HG03354 (cell line): ENCODE data around the gene RALGPS2.
A peak's percentile ranks its signal among the peaks of the same experiment; 100 is the strongest.

Experiments used
- ATAC-seq: cut with Tn5 transposase; IDR thresholded peaks from one replicate; pipeline ENCODE4 v1.9.1; 2021; ENCODE audit warnings: mild to moderate bottlenecking; ENCODE audit not compliant: unreplicated experiment, poor library complexity, severe bottlenecking

The RALGPS2 gene

DNA sequence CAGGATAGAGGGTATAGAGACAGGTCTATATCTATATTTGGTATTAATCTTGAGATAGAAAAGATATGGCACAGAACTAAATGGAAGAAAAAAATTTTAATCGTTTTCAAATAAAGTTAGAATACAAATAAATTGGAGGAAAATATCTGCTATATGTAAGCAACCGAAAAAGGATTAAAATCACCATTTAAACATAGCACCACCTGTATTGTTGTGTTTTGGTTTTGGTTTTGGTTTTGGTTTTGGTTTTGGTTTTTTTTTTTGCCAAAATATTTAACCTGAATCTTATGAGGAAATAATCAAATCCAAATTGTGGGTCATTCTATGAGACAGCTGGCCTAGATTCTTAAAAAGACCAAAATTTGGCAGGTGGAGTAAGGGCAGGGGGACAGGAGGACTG is 174.4 kb downstream of the RALGPS2 start:
- no peak for ATAC-seq

DNA sequence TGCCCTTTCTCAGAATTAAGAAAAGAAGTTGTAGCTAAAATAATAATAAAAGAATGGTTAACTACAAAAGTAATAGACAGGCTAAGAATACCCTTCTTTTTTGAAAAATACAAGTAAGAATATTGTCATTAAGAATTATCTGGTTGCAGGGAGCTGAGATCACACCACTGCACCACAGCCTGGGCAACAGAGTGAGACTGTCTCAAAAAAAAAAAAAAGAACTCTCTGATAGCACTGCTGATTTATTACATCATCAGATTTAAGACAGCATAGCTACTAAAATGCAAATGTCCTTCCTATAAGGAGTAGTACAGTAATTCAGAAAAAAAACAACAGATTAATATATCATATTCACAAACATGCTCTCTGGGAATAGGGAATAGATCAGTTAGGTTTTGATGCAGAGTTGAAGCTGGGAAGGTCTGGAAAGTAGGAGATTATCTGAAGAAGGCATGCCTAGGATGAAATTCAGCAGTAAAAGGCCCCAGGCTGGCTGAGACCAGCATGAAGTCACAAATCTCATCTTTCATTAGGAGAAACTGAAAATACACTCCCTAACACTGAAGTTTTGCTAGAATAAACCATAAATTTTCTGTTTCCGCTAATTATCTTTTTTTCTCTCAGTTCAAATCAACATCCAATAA is 176.6 kb downstream of the RALGPS2 start:
- no peak for ATAC-seq

DNA sequence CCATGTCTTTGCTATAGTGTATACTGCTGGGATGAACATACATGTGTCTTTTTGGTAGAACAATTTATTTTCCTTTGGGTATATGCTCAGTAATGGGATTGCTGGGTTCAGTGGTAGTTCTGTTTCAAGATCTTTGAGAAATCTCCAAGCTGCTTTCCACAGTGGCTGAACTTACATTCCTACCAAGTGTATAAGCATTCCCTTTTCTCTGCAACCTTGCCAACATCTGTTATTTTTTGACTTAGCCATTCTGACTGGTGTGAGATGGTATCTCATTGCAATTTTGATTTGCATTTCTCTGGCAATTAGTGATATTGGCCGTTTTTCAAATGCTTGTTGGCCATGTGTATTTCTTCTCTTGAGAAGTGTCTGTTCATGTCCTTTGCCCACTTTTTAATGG is 183.3 kb downstream of the RALGPS2 start:
- no peak for ATAC-seq

DNA sequence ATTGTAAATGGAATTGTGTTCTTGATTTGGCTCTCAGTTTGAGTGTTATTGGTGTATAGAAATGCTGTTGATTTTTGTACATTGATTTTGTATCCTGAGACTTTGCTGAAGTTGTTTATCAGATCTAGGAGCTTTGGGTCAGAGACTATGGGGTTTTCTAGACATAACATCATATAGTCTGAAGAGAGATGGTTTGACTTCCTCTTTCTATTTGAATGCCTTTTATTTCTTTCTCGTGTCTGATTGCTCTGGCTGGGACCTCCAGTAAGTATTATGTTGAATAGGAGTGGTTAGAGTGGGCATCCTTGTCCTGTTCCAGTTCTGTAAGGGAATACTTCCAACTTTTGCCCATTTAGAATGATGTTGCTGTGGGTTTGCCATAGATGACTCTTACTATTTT is 185.0 kb downstream of the RALGPS2 start:
- ATAC-seq: no peak

DNA sequence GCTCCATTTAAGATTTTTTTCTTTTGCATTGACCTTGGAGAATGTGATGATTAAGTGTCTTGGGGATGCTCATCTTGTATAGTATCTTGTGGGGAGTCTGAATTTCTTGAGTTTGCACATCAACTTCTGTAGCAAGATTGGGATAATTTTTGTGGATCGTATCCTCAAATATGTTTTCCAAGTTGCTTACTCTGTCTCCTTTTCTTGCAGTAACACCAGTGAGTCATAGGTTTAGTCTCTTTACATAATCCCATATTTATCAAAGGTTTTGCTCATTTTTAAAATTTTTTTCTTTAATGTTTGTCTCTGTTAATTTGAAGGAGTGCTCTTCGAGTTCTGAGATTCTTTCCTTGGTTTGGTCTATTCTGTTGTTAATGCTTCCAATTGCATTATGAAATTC is 187.6 kb downstream of the RALGPS2 start:
- ATAC-seq: no peak

DNA sequence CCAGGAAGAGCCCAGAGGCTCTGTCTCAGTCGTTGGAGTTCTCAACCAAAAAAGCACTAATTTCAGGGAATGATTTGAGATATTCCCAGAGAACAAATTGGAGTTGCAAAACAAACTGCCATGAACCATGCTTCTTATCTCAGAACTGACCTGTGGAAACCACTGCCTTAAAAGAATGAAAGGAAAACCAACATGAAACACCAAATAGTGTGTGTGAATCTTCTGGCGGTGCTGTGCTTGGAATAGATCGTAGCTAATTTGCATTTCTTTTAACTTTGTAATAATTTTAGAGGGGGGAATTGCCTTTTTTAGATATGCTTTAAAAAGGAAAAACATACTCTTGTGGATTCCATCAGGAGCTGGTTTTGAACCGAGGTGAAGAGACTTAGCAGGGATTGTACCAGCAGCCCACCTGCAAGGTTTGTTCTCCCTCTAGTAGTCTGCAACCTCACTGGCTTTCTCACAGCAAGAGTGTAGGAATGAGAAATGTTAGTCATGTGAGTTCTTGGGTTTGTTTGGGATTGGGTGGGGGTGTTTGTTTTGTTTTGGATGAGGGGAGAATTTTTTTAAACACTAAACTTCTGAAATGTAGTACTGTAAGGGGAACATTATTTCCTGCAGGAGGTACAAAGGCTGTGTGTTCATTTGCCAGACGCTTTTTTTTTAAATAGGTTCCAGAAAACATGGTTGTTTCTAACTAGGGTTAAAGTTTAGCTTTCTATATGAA is 191.6 kb downstream of the RALGPS2 start:
- ATAC-seq: peak; percentile 59

DNA sequence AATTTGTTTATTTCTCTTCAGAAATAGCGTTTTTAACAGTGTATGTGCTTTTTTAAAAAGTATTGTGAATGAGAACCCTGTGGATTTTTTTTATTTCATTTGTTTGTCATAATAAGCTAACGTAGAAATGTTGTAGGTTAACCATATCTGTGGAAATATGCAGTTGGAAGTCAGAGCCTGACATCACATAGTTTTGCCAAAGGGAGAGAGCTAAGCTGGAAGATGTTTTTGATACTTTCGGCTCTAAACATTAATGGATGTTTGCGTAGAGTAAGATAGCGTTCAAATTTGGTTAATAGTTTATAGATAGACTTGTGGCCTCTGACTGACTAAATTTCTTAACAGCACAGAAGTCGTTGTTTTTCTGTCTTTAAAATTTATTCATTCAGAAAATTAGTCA is 193.3 kb downstream of the RALGPS2 start:
- no peak for ATAC-seq

DNA sequence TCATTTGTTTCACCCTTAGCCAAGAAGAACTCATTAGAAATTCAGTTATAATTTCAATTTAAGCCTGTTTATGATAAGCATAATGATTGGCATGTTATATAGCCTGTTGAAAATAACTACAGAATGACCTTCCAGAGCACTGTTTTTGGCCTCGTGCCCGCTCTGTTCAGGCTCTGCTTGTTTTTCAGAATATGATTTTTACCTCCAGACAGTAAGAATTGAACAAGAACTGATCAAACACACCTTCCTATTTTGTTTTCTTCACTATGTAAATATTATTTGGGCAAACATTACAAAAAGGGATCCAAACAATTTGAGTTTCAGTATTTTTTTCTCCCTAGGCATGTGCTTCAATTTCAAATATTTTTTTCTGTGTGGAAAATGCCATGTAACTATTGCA is 193.9 kb downstream of the RALGPS2 start:
- ATAC-seq: no peak

DNA sequence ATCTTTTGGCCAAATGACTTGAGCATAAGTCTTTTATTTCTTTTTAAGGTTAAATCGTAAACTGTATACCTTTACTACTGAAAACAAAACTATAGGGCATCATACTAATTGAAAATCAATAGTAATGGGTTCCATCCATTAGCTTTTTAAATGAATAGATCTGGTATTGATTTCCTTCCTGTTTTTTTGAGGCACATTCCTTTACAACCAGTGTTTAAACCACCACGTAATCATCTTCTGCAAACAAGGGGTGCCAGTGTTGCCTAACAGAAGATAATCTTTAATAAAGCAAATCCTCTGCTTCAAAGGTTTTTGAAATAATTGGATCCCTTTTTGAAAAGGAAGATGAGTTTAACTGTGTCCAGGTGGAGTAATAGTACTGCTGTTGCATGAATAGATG is 194.5 kb downstream of the RALGPS2 start:
- no peak for ATAC-seq

DNA sequence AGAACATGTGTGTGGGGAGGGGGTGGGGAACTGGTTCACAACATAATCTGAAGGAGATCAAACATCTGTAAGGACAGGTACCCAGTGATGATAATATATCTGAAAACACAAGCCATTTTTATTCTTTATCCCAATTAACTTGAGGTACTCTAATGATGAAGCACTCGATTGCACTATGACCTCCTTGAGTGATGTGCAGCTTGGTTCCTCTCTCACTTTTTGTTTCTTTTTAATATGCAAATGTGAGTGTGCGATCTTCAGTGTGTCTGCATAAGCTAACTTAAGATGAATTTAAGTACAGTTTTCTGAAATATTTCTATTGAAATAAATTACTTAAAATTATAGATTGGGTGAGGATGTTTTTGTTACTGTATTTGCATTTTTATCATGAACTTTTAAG is 196.5 kb downstream of the RALGPS2 start:
- peak; percentile 69 for ATAC-seq

DNA sequence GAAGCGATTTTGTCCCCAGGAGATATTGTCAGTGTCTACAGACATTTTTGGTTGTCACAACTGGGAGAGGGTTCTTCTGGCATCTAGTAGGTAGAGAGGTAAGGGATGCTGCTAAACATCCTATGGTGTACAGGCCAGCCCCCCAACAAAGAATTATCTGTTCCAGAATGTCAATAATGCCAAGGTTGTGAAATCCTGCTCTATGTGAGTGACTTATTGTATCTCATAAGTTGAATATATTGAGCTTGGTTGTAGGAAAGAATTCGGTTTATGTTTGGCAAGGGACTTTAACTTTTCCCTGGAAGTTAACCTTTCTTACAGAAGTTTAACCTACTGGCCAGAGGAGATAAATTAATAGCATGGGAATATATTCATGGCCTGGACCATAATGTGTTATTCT is 198.5 kb downstream of the RALGPS2 start:
- no peak for ATAC-seq

DNA sequence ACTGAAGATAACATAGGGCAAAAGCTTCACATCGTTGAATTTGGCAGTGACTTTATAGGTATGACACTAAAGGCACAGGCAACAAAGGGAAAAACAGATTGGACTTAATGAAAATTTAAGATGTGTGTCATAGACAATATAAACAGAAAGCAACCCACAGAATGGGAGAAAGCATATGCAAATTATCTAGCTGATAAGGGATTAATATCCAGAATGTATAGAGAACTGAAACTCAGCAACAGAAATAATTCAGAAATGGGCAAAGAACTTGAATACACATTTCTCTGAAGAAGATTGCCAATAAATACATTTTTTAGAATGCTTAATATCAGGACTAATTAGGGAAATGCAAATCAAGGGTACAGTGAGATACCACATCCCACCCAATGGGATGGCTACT is 201.0 kb downstream of the RALGPS2 start:
- no peak for ATAC-seq

DNA sequence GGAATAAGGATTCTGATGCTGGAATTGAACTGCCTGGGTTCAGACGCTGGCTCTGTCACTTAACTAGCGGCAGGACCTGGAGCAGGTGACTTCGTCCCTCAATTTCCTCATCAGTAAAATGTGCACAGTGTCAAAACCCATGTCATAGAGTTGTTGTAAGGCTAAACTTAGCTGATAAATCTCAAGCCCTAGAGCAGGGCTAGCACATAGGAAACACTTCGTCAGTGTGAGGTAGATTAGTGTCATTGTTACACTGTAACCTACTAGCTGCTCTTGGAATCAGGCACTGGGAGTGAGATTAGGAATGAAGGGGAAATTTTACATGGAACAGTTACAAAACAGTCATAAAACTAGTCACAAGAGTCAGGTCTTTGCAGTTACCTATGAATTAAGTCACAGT is 202.0 kb downstream of the RALGPS2 start:
- ATAC-seq: no peak

DNA sequence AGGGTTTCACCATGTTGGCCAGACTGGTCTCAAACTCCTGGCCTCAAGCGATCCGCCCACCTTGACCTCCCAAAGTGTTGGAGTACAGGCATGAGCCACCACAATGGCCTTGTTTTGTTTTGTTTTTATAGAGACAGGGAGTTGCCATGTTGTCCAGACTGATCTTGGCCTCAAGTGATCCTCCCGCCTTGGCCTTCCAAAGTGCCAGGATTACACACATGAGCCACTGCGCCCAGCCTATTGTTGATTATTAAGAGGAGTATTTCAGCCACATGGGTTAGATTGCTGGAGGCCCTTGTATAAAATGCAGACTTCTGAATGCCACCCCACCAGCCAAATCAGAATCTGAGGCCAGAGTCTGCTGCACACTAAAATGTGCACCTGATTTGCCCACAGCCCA is 203.0 kb downstream of the RALGPS2 start:
- ATAC-seq: no peak

DNA sequence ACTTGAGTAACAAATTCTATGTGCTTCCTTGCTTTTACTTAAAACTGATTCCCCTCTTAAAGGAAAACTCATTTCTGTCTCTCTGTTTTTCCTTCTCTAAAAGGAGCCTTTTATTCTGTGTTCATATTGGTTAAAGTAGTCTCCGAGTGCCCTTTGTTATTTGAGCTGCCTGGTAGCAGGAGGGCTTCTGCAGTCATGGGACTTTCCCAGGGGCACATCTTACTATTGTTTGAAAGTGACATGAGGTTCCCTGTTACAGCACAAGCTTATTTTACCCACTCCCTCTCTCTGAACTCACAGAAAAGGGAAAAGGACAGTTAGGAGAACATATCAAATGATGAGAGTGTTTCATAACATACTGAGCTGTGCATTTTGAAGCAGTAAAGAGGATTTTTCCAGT is 203.9 kb downstream of the RALGPS2 start:
- ATAC-seq: no peak

DNA sequence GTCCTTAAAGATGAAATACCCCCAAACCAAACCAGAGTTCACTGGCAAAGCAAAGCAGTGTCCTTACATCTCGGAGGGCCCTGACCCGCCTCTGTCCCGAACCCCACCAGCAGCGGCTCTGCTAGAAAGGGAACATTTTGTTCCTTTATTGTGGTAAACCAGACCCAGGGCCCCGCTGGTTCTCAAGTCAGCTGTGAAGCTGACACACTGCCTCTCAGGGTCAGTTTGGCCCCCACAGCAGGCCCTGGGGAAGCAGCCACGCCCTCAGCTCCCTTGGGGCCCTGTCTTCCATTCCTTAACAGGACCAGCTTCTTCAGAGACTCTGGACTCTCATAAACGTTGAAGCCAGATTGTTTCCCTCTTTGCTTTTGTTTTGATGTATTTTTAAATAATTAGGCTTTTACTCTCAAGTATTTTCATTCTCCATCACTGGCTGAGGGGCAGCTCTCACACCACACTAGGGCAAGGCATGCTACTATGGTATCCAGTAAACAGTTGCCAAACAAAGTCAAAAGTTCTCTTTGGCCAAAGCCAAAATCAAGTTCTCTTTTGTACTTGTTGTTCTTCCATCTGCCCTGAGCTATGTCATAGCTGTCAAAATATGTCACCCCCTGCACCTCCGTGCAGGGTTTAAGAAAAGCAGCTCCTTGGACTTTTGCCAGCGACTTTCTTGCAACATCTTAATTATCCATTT is 207.0 kb downstream of the RALGPS2 start:
- no peak for ATAC-seq

DNA sequence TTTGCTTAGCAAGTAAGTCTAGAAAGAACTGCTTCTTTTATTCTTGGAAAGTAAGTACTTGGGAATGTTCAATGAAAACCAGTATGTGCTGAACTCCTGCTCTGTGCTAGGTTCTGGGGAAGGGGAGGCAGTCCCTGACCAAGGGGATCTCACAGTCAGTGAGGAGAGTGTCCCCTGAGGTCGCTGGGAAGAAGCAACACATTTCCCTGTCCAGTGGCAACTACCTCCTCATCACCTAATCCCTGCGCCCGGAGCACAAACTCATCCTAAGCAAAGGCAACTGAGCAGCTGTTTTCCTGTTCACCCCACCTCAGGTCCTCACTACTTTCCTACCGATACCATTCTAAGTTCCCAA is 207.5 kb downstream of the RALGPS2 start:
- no peak for ATAC-seq

DNA sequence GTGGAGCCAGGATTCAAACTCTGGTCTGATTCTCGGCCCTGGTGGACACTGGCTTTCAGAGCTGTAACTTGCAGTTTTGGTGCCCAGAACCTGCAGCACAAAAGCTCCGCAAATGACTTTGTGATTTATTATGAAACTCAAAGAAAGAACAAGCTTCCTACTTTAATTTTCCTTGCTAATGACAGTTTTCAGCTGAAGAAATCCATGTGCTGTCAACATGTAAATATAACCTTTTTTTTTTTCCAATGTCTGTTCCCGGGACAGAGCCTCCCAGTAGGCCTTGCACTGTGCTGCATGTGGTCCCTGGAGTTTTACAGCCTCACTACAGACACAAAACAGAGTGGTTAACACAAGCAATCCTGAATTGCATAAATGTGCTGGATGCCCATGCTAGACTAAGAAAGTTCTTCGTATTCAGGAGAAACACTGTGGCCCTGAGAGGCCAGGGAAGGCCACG is 208.1 kb downstream of the RALGPS2 start:
- ATAC-seq: no peak

DNA sequence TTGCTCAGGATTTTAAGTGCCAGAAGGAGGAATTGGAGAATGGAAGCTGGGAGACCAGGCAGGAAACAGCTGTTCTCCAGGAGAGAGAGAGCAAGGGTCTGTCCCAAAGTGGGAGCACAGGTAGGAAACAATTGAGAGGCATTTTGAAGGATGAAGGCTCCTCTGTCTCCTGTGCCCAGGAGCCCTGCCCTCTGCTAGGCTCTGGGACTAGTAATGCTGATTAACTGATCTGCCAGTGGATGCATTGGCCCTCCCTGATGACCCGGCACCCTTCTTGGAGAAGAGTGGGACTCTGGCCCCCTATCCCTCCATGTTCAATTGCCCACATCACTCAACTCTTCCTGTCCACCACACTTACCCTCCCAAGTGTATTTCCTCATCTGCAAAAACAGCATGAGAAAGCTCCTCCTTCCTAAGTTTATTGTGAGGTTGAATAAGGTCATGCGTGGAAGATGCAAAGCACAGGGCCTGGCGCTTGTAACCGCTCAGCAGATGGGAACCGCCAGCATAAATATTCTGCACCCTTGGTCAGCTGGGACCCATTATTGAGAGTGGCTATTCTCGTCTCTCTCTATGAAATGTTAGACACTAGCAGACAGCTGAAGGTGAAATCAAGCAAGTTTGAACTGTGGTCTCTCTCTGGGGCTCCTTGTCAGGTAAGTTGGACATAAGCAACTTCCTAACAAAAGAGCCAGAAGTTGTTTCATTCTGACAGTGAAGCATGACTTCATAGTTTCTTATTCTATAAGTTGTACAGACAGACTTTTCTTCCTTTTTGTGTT is 208.9 kb downstream of the RALGPS2 start:
- no peak for ATAC-seq

DNA sequence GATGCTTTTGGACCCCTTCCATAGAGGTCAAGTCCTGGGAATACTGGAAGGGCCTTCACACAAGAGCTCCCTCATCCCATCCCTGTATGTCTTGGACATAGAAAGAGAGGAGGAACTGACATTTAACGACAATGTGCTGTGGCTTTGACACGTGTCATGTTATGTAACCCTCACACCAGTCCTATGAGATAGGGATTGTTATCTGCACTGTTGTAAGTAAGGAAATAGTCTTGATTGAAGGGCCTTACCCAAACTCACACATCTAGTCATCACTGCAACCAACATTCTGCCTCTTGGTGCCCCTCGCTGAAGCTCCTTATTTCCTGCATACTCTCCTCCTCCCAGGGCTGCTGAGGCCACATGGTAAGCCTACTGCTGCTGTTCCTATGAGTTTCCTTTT is 209.5 kb downstream of the RALGPS2 start:
- no peak for ATAC-seq
